Hematopoietic multipotent progenitor cell (in vitro differentiated cells): Measurements from ENCODE around the gene MCCC2. TPM values are rescaled to one million over a fixed set of nuclear protein-coding genes. Genes with fewer than 3 reads are reported as not detected.

Source experiments
- small RNA-seq: library from RNA; depleted of rRNA; stranded (forward); fragments of <200 nt; gene quantifications from one replicate; pipeline ENCODE3, GENCODE V24; 2012
- total RNA-seq: library from RNA; depleted of rRNA; stranded (reverse); fragments of >200 nt; gene quantifications from one replicate; pipeline ENCODE4 v1.2.3, GENCODE V29; 2012

Gene MCCC2
- total RNA-seq, 1 donor: 20.2 TPM

Small RNA genes lying within 50 kb of the gene (small RNA-seq; reads per million reads assigned to genes)
- not detected for gene HMGN1P12

Other genes starting within 250 kb of the MCCC2 start
- gene BDP1, start 131.7 kb upstream of the MCCC2 start, total RNA-seq: 12.4 TPM
- not detected for gene CARTPT, start 131.9 kb downstream of the MCCC2 start, total RNA-seq